HCT116 (cell line): ENCODE results near the gene PYGL. TPM values are rescaled to one million over a fixed set of nuclear protein-coding genes. Genes with fewer than 3 reads are reported as not detected.

ENCODE experiments used
- ATAC-seq: fragments of 200-7000 bp; cut with Tn5 transposase; 2 replicates; pipeline ENCODE4 v1.9.1; 2020; ENCODE audit warnings: mild to moderate bottlenecking, moderate library complexity
- BruUV-seq: library from RNA; stranded (reverse); fragments of 400-500 nt; replicated peaks from 2 replicates; lab custom pipeline; 2021; lab: Mats Ljungman, UMichigan
- CTCF ChIA-PET: fragments of 300-600 bp; sonication (Branson Sonifier 250); formaldehyde crosslinking; loops from one replicate; lab custom pipeline; 2021; ENCODE audit warnings: antibody characterized with exemption; lab: Charles Lee
- POLR2A ChIA-PET: fragments of 300-600, 350-600 bp; sonication (Branson Sonifier 250); formaldehyde crosslinking; loops from one replicate; lab custom pipeline; 2021; ENCODE audit warnings: antibody characterized with exemption; lab: Charles Lee
- RAD21 ChIA-PET, 2 experiments: fragments of 300-600 bp; sonication (Branson Sonifier 250); formaldehyde crosslinking; loops; one replicate each; lab custom pipeline; 2023; ENCODE audit warnings: low total read pairs in 2 of 2; ENCODE audit not compliant: uncharacterized antibody in 2 of 2, unreplicated experiment in 2 of 2, low non-redundant PET in 1 of 2; lab: Charles Lee
- DNase-seq: peaks from one replicate; pipeline ENCODE4 v3.0.0-alpha.2; 2010; ENCODE audit warnings: low read depth, low spot score
- H2AFZ ChIP-seq: fragments of 200-600 bp; shearing (Covaris generic), sonication (generic); 2 replicates; pipeline ENCODE4 v1.6.1; 2017; ENCODE audit warnings: low read depth, mixed run types, mixed read lengths, antibody characterized with exemption, low read length; ENCODE audit not compliant: poor library complexity, severe bottlenecking
- H3K27ac ChIP-seq: 2 replicates; pipeline ENCODE4 v1.5.1; 2012; ENCODE audit warnings: low read depth, low read length
- H3K27me3 ChIP-seq: fragments of 200-600 bp; sonication (generic); 2 replicates; pipeline ENCODE4 v1.6.1; 2016; ENCODE audit warnings: mixed run types, low read length, mixed read lengths; ENCODE audit not compliant: insufficient read depth
- H3K36me3 ChIP-seq, 2 experiments: fragments of 200-500 bp in 1 of 2; fragments of 200-600 bp in 1 of 2; sonication (Bioruptor generic) in 1 of 2; sonication (generic) in 1 of 2; 2 replicates each; pipeline versions ENCODE4 v1.5.1 to v1.6.1; 2014 to 2016; ENCODE audit warnings: low read length in 2 of 2, inconsistent platforms in 1 of 2, mixed read lengths in 1 of 2, mixed run types in 1 of 2; ENCODE audit not compliant: insufficient read depth in 2 of 2, control insufficient read depth in 1 of 2
- H3K4me1 ChIP-seq, 2 experiments: fragments of 200-600 bp in 1 of 2; sonication (generic) in 1 of 2; 2 replicates each; pipeline versions ENCODE4 v1.5.1 to v1.6.1; 2012 to 2017; ENCODE audit warnings: low read length in 2 of 2, inconsistent platforms in 1 of 2, mild to moderate bottlenecking in 1 of 2, mixed read lengths in 1 of 2, mixed run types in 1 of 2, moderate library complexity in 1 of 2; ENCODE audit not compliant: insufficient read depth in 2 of 2, control insufficient read depth in 1 of 2
- H3K4me2 ChIP-seq: fragments of 200-600 bp; sonication (generic); 2 replicates; pipeline ENCODE4 v1.6.1; 2017; ENCODE audit warnings: mixed run types, low read length, mixed read lengths
- H3K4me3 ChIP-seq, 2 experiments: fragments of 200-600 bp in 1 of 2; sonication (generic) in 1 of 2; replicated peaks in 1 of 2; 2 replicates each; pipeline ENCODE4 v1.5.1; 2011 to 2016; ENCODE audit warnings: low read length in 2 of 2, control low read depth in 1 of 2, low read depth in 1 of 2, mild to moderate bottlenecking in 1 of 2, mixed read lengths in 1 of 2, mixed run types in 1 of 2
- H3K79me2 ChIP-seq: fragments of 200-600 bp; sonication (generic); 2 replicates; pipeline ENCODE4 v1.6.1; 2017; ENCODE audit warnings: mild to moderate bottlenecking, mixed run types, low read length, moderate library complexity, mixed read lengths; ENCODE audit not compliant: insufficient read depth
- H3K9ac ChIP-seq: fragments of 200-600 bp; sonication (generic); 2 replicates; pipeline ENCODE4 v1.6.1; 2016; ENCODE audit warnings: low read length, mixed read lengths
- H3K9me2 ChIP-seq: fragments of 200-600 bp; sonication (generic), shearing (Covaris generic); 2 replicates; pipeline ENCODE4 v1.6.1; 2017; ENCODE audit warnings: mixed run types, mild to moderate bottlenecking, moderate library complexity; ENCODE audit not compliant: insufficient read depth
- H3K9me3 ChIP-seq, 2 experiments: fragments of 200-500 bp in 1 of 2; fragments of 200-600 bp in 1 of 2; sonication (Bioruptor generic) in 1 of 2; sonication (generic) in 1 of 2; 2 replicates each; pipeline ENCODE4 v1.6.1; 2014 to 2017; ENCODE audit warnings: low read length in 2 of 2, mixed read lengths in 2 of 2, inconsistent platforms in 1 of 2, low read depth in 1 of 2, mild to moderate bottlenecking in 1 of 2, mixed run types in 1 of 2, moderate library complexity in 1 of 2; ENCODE audit not compliant: control insufficient read depth in 1 of 2, insufficient read depth in 1 of 2
- H4K20me1 ChIP-seq: fragments of 200-600 bp; sonication (generic), shearing (Covaris generic); 2 replicates; pipeline ENCODE4 v1.6.1; 2017; ENCODE audit warnings: mixed run types, mild to moderate bottlenecking, moderate library complexity; ENCODE audit not compliant: insufficient read depth
- CBX3 ChIP-seq: IDR thresholded peaks from 2 replicates; pipeline ENCODE4 v1.6.1; 2012; ENCODE audit warnings: low read depth
- CEBPB ChIP-seq: IDR thresholded peaks from 2 replicates; pipeline ENCODE4 v1.6.1; 2012; ENCODE audit warnings: low read depth
- CTCF ChIP-seq, 3 experiments: fragments of 200-600 bp in 1 of 3; sonication (generic) in 1 of 3; IDR thresholded peaks in 2 of 3; conservative IDR thresholded peaks in 1 of 3; 2 replicates each; pipeline ENCODE4 v1.5.1; 2012 to 2017; ENCODE audit warnings: low read depth in 2 of 3, low read length in 2 of 3, antibody characterized with exemption in 1 of 3, borderline replicate concordance in 1 of 3, control low read depth in 1 of 3, mild to moderate bottlenecking in 1 of 3, mixed read lengths in 1 of 3, mixed run types in 1 of 3, moderate library complexity in 1 of 3; ENCODE audit not compliant: insufficient read depth in 1 of 3
- ELF1 ChIP-seq: IDR thresholded peaks from 2 replicates; pipeline ENCODE4 v1.6.1; 2012; ENCODE audit warnings: low read depth, borderline replicate concordance
- EZH2 ChIP-seq: fragments of 200-600 bp; sonication (generic); IDR thresholded peaks from 2 replicates; pipeline ENCODE4 v1.6.1; 2017; ENCODE audit warnings: antibody characterized with exemption, mixed run types
- EZH2phosphoT487 ChIP-seq: fragments of 200-600 bp; IDR thresholded peaks from 2 replicates; pipeline ENCODE4 v1.6.1; 2018; ENCODE audit warnings: antibody characterized with exemption, borderline replicate concordance
- JUND ChIP-seq: IDR thresholded peaks from 2 replicates; pipeline ENCODE4 v1.6.1; 2012
- POLR2AphosphoS5 ChIP-seq: IDR thresholded peaks from 2 replicates; pipeline ENCODE4 v1.6.1; 2011; ENCODE audit warnings: mild to moderate bottlenecking, low read depth, low read length, moderate library complexity
- SRF ChIP-seq: IDR thresholded peaks from 2 replicates; pipeline ENCODE4 v1.6.1; 2012; ENCODE audit warnings: low read depth
- TCF7L2 ChIP-seq: IDR thresholded peaks from 2 replicates; pipeline ENCODE4 v1.7.0; 2011; ENCODE audit warnings: borderline replicate concordance, inconsistent platforms; ENCODE audit not compliant: insufficient read depth, insufficient read length; ENCODE audit errors: extremely low read depth
- YY1 ChIP-seq: IDR thresholded peaks from 2 replicates; pipeline ENCODE4 v1.6.1; 2011; ENCODE audit warnings: low read length, low read depth, moderate library complexity, mild to moderate bottlenecking; ENCODE audit not compliant: insufficient replicate concordance; ENCODE audit errors: extremely low read depth
- ZBTB33 ChIP-seq: IDR thresholded peaks from 2 replicates; pipeline ENCODE4 v1.6.1; 2011; ENCODE audit warnings: mild to moderate bottlenecking, low read length, moderate library complexity; ENCODE audit not compliant: insufficient replicate concordance; ENCODE audit errors: extremely low read depth
- ZFX ChIP-seq: fragments of 450-650 bp; IDR thresholded peaks from 2 replicates; pipeline ENCODE4 v1.6.1; 2017
- intact Hi-C: fragments of 100-400 bp; cut with micrococcal nuclease; formaldehyde crosslinking; loops from 2 replicates; pipeline ENCODE4 v1.10.0; 2022
- total RNA-seq: library from RNA; stranded (reverse); gene quantifications from one replicate; pipeline ENCODE4 v1.2.1, GENCODE V29; 2021; ENCODE audit not compliant: unreplicated experiment
- TF ChIP-seq, protein P1 (sequence below): IDR thresholded peaks from 2 replicates; pipeline ENCODE4 v1.6.1; 2012; ENCODE audit warnings: low read depth

Gene PYGL
- total RNA-seq, 1 experiment from 2014 or later, result 173 TPM

DNA sequence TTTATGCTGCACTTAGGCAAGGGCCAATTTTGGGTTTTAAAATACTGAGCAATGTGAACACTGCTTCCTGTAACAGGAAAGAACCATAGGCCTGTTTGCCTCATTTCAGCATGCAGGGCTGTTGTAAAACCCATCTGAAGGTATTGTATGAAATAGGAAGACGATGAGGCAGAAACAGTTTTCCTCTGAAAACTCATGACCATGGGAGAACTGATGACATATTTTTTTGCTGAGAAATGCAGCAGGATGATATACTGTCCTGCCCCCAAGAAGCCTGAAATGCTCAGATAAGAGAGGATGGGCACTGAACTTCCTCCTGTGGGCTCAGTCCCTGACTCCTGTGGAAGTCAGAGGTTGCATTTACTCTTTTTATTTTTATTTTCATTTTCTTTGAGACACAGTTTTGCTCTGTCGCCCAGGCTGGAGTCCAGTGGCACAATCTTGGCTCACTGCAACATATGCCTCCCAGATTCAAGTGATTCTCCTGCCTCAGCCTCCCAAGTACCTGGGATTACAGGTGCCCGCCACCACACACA lies 17.4 kb downstream of the PYGL start:
- DNase-seq (no peak), ATAC-seq (no peak)
- POLR2A ChIA-PET, result no interaction called here
- no peak overlapping the region for H3K4me3 ChIP-seq
- intact Hi-C loops, result no loop called here
- peaks cover 50 to 53% of the 10 kb centered on the region in 2 experiments for H3K36me3 ChIP-seq
- BruUV-seq, result TSS peak; percentile 8
- no peak overlapping the region for H2AFZ ChIP-seq
- H4K20me1 ChIP-seq, result no peaks in the 10 kb centered on the region
- CTCF ChIA-PET, result no interaction called here
- H3K27ac ChIP-seq, result no peak overlapping the region
- no peaks in the 10 kb centered on the region for H3K9me3 ChIP-seq
- no peak overlapping the region for H3K9ac ChIP-seq
- TF ChIP-seq ELF1, result no peak
- TF ChIP-seq CTCF (IDR thresholded peaks at IDR 0.05 in 2 of 3, conservative IDR thresholded peaks at IDR 0.05 in 1 of 3; ENCODE audit: borderline replicate concordance in 1 of 3, insufficient read depth in 1 of 3, low read depth in 2 of 3, low read length in 2 of 3), result no peak
- no peak for TF ChIP-seq EZH2phosphoT487
- TF ChIP-seq, protein P1, sequence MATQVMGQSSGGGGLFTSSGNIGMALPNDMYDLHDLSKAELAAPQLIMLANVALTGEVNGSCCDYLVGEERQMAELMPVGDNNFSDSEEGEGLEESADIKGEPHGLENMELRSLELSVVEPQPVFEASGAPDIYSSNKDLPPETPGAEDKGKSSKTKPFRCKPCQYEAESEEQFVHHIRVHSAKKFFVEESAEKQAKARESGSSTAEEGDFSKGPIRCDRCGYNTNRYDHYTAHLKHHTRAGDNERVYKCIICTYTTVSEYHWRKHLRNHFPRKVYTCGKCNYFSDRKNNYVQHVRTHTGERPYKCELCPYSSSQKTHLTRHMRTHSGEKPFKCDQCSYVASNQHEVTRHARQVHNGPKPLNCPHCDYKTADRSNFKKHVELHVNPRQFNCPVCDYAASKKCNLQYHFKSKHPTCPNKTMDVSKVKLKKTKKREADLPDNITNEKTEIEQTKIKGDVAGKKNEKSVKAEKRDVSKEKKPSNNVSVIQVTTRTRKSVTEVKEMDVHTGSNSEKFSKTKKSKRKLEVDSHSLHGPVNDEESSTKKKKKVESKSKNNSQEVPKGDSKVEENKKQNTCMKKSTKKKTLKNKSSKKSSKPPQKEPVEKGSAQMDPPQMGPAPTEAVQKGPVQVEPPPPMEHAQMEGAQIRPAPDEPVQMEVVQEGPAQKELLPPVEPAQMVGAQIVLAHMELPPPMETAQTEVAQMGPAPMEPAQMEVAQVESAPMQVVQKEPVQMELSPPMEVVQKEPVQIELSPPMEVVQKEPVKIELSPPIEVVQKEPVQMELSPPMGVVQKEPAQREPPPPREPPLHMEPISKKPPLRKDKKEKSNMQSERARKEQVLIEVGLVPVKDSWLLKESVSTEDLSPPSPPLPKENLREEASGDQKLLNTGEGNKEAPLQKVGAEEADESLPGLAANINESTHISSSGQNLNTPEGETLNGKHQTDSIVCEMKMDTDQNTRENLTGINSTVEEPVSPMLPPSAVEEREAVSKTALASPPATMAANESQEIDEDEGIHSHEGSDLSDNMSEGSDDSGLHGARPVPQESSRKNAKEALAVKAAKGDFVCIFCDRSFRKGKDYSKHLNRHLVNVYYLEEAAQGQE, result no peak
- TF ChIP-seq TCF7L2, result no peak
- no peak for TF ChIP-seq YY1
- TF ChIP-seq POLR2AphosphoS5, result no peak
- TF ChIP-seq CBX3, result no peak
- no peak for TF ChIP-seq ZBTB33
- TF ChIP-seq CEBPB, result no peak
- TF ChIP-seq JUND, result no peak
- no peak for TF ChIP-seq EZH2
- TF ChIP-seq ZFX, result no peak
- TF ChIP-seq SRF, result no peak
- H3K4me2 ChIP-seq, result no peak overlapping the region
- no peaks in the 10 kb centered on the region for H3K9me2 ChIP-seq
- no peaks in the 10 kb centered on the region for H3K4me1 ChIP-seq
- RAD21 ChIA-PET, result no interaction called here
- no peaks in the 10 kb centered on the region for H3K27me3 ChIP-seq
- H3K79me2 ChIP-seq, result peaks cover 4% of the 10 kb centered on the region; the same call in 1 of the 2 replicates
